Transverse colon (tissue), 3 donors: Measurements from ENCODE around the gene SUSD3.

Experiments
- EP300 ChIP-seq: sonication (generic); formaldehyde crosslinking; IDR thresholded peaks from one replicate; pipeline ENCODE4 v1.6.1; 2017; ENCODE audit warnings: antibody characterized with exemption, low read depth
- POLR2A ChIP-seq: fragments of 450-650 bp; IDR thresholded peaks from one replicate; pipeline ENCODE4 v1.6.1; 2016; ENCODE audit warnings: antibody characterized with exemption, mild to moderate bottlenecking, moderate library complexity
- TF ChIP-seq, protein P1 (sequence below), 5 experiments: fragments of 200-600 bp in 3 of 5; fragments of 450-650 bp in 2 of 5; sonication (generic) in 3 of 5; IDR thresholded peaks; 1 replicate in 2 of 5; 2 replicates in 3 of 5; pipeline ENCODE4 v1.5.1; 2016 to 2017; ENCODE audit warnings: antibody characterized with exemption in 5 of 5, inconsistent platforms in 3 of 5, mild to moderate bottlenecking in 2 of 5, moderate library complexity in 1 of 5

DNA sequence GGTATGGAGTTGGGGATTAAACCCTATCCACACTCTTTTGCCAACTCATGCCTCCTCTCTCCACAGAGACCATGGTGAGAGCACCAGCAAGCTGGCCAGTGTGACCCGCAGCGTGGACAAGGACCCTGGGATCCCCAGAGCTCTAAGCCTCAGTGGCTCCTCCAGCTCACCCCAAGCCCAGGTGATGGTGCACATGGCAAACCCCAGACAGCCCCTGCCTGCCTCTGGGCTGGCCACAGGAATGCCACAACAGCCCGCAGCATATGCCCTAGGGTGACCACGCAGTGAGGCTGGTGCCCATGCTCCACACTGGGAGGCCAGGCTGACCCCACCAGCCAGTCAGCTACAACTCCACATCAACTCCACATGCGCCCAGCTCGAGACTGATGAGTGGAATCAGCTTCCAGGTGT is 26.0 kb downstream of the SUSD3 start:
- TF ChIP-seq, protein P1, sequence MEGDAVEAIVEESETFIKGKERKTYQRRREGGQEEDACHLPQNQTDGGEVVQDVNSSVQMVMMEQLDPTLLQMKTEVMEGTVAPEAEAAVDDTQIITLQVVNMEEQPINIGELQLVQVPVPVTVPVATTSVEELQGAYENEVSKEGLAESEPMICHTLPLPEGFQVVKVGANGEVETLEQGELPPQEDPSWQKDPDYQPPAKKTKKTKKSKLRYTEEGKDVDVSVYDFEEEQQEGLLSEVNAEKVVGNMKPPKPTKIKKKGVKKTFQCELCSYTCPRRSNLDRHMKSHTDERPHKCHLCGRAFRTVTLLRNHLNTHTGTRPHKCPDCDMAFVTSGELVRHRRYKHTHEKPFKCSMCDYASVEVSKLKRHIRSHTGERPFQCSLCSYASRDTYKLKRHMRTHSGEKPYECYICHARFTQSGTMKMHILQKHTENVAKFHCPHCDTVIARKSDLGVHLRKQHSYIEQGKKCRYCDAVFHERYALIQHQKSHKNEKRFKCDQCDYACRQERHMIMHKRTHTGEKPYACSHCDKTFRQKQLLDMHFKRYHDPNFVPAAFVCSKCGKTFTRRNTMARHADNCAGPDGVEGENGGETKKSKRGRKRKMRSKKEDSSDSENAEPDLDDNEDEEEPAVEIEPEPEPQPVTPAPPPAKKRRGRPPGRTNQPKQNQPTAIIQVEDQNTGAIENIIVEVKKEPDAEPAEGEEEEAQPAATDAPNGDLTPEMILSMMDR (IDR thresholded peaks at IDR 0.05), result no peak
- no peak for TF ChIP-seq POLR2A
- no peak for TF ChIP-seq EP300
